NCI-H1694 (cell line): Measurements from ENCODE around the gene COL26A1.
"Not testable (repeated sequence)": the region's sequence is repeated elsewhere in the genome, so short reads cannot be mapped to it uniquely, and the experiment has no call there.

Source experiments
- DNase-seq: peaks from one replicate; lab custom pipeline; 2025; lab: John Stamatoyannopoulos, UW

COL26A1 gene

DNA sequence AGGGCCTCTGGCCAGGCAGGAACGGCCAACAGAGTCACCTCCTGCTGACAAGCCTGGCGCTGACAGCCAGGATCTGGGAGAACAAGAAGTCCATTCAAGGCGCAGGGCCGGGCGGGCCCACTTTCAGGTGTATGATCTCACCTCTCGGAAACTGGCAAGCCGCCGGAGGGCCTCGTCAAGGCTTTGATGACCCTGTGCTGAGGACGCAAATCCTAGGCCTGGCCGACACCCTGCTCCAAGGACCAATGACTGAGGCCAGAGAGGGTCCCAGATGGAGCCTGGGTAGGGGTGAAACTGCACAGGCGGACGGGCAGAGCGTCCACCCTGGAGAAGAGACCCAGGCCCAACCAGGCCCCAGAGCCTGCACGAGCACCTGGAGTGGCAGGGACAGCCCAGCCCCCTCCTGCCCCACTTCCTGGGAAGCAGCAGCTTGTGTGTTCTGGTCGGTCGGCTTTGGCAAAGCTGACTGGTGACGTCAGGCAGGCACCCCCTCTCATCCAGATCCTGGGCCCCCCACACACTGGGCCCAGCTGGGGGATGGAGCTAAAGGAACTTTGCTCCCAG, 235.8 kb downstream of the COL26A1 start:
- DNase-seq, result no peak

DNA sequence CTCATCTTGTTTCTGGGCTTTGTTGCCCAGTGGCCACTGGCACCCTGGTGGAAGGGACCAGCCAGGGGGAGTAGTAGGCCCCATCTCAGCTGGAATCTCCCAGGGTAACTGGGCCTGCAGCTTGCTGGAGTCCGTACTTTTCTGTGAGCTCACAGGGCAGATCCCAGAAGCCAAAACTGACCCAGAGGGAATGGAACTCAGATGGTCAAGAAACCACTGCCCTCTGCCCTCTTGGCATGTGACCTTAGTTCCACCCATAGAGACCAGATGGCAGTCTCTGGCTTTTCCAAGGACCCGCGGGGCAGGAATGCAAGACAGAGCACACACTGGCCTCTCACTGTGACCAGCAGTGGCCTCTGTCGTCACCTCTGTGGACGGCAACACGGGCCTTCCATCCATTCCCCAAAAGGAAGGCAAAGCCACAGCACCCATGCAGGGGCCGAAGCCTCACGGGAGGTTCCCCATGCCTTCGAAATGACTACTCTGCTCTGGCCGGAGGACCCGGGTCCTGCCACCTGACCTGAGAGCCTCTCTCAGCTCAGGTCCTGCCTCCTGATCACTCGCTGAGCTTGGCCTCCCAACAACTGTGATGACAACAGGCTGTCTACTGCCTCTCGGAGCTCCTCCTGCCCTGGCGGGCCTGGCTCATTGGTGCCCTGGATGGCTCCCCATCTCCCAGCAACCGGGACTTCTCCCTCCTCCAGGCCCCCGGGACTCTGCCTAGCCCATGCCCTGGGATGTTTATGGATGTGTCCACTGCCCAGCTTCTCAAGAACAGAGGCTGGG, 236.5 kb downstream of the COL26A1 start:
- no peak for DNase-seq

DNA sequence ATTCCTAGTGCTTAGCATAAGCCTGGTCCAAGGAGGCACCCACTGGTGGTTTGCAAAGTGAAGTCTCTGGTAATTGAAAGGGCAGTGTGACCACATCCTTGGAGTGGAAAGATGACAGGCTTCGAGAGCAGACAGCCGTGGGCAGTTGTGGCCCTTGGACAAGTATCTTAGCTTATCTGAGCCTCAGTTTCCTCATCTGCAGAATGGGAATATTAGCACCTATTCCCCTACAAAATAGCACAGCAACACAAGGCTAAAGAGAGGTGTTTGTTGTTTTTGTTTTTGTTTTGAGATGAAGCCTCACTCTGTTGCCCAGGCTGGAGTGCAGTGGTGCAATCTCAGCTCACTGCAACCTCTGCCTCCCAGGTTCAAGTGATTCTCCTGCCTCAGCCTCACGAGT, 237.1 kb downstream of the COL26A1 start:
- DNase-seq, result no peak

DNA sequence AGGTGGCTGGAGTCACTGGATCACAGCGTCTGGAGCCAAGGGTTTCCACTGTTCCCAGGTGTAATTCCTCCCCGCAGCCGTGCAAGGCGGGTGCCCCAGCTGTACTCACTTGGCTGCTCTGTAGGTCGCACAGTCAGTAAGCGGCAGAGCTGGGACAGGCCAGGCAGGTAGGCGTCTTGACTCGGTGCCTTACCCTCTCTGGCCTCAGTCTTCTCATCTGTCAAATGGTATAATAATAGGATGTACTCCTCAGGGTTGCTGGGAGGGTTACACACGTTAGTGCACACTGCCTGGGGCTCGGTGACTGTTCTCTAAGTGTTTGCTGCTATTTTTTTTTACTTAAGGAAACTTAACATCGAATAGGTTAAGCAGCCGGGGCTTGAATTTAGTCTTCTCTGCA, 239.4 kb downstream of the COL26A1 start:
- no peak for DNase-seq

DNA sequence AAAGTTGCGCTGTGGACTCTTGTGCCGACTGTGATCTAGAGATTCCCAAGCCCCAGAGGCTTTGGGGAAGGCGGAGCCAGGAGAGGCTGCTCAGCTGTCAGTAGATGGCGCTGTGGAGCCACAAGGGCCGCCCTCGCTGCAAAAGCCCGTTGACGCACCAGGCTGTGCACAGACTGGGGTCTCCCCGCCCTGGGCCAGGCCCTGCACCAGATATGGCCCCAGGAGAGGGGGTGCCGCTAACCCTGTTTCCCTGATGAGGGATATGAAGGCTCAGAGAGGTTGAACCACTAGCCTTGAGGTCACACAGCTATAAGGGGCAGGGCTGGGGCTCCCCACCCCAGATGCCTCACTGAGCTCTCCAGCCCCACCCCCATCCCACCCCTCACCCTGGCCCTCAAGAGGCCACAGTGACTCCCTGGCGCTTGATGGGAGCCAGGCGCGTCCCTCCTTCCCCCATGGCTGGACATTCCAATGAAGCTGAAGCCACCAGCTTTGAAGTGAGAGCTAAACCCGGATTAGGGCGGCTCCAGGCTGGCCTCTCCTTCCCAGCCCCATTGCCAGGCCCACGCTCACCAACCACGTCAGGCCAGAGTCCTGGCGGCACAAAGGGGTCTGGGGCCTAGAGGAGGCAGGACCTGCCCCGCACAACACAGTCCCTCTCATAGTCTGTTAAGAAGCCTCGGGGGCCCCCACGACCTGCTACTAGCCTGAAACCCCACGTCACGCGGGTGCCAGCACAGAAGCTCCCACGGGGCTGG, 240.0 kb downstream of the COL26A1 start:
- DNase-seq, result peak; percentile 69

DNA sequence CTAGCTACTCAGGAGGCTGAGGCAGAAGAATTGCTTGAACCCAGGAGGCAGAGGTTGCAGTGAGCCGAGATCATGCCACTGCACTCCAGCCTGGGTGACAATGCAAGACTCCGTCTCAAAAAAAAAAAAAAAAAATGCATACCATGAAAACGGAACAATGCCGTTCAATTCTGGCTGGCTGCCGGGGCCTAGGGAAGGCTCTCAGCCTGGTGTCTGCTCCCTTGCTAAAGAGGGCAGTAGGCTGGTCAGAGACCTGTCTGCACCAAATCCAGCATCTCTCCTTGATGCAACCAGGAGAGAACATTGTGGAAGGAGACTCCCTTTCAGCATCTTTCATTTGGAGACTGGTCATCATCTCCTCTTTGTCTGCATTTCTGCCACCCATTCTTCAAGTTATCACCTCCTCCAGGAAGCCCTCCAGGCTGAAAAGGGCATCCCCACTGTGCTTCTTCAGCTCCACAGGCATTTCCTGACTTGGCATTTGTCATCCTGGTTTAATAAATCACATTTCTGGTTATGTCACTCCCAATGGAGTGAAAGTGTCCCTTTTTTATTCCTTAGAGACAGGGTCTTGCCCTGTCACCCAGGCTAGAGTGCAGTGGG, 241.8 kb downstream of the COL26A1 start:
- DNase-seq, result no peak

GRCh38 chr7:101604934-101605332, 242.3 kb downstream of the COL26A1 start:
- DNase-seq, result not testable (repeated sequence)

- DNase-seq, result no peak
Observed at GRCh38 chr7:101605611-101606497, 243.2 kb downstream of the COL26A1 start.

GRCh38 chr7:101606498-101606923, 243.8 kb downstream of the COL26A1 start:
- DNase-seq, result no peak
